Psoas muscle (tissue), 8 donors: ENCODE measurements around the gene PPP1R2C. TPM values are rescaled to one million over a fixed set of nuclear protein-coding genes. Genes with fewer than 3 reads are reported as not detected.

ENCODE experiments used
- ATAC-seq, 4 donors: fragments of 200-7000 bp; cut with Tn5 transposase; one replicate each; pipeline ENCODE4 v1.9.1; 2020; ENCODE audit warnings: moderate library complexity in 3 of 4, mild to moderate bottlenecking in 2 of 4
- DNase-seq, 2 donors: peaks; one replicate each; pipeline ENCODE4 v3.0.0-alpha.2; 2020
- H3K27ac ChIP-seq: fragments of 200-600 bp; one replicate; pipeline ENCODE4 v1.8.0; 2022
- H3K27me3 ChIP-seq, 3 donors: fragments of 200-600 bp in 1 of 3; one replicate each; pipeline versions ENCODE4 v1.6.1 to v1.8.0; 2013 to 2022; ENCODE audit warnings: low read length in 2 of 3, mild to moderate bottlenecking in 2 of 3, moderate library complexity in 1 of 3; ENCODE audit not compliant: insufficient read depth in 3 of 3
- H3K36me3 ChIP-seq, 2 donors: fragments of 200-600 bp in 1 of 2; one replicate each; pipeline versions ENCODE4 v1.6.1 to v1.8.0; 2013 to 2022; ENCODE audit warnings: low read depth in 1 of 2, mild to moderate bottlenecking in 1 of 2, moderate library complexity in 1 of 2; ENCODE audit not compliant: insufficient read depth in 1 of 2
- H3K4me1 ChIP-seq: fragments of 200-600 bp; one replicate; pipeline ENCODE4 v1.8.0; 2022
- H3K4me3 ChIP-seq: fragments of 200-600 bp; one replicate; pipeline ENCODE4 v1.8.0; 2022; ENCODE audit warnings: mild to moderate bottlenecking
- H3K9me3 ChIP-seq: fragments of 200-600 bp; one replicate; pipeline ENCODE4 v1.8.0; 2022
- CTCF ChIP-seq: fragments of 200-600 bp; IDR thresholded peaks from one replicate; pipeline ENCODE4 v1.8.0; 2022; ENCODE audit warnings: antibody characterized with exemption
- WGBS, 3 donors: extraction: QIAGEN DNeasy Blood & Tissue Kit; methylation state at CpG; one replicate each; pipeline versions ENCODE4 v1.1.6 to v1.1.7; 2013; 5-methylcytosine and 5-hydroxymethylcytosine counted together
- intact Hi-C, 2 donors: fragments of 100-400 bp; cut with DNase I; formaldehyde crosslinking; loops; one replicate each; pipeline versions ENCODE4 v1.11.0 to v1.14.2; 2022
- polyA plus RNA-seq, 3 donors: library from polyadenylated mRNA; stranded (reverse); fragments of 200-250 nt; gene quantifications; one replicate each; pipeline ENCODE4 v1.2.3, GENCODE V29; 2013
- total RNA-seq, 4 donors: library from RNA; stranded (reverse); fragmentation: NEBNext Ultra II Directional in 2 of 4; extraction: Animal tissue kit (Norgen Biotek cat#: 25700) in 2 of 4; gene quantifications; one replicate each; pipeline versions ENCODE4 v1.2.1 to v1.2.4, GENCODE V29; 2021 to 2023
- donor health status: healthy with polysubstance abuse.
- donor health status: DM: no; HTN: no; CAD: no; lungs with moderate emphysema.
- donor health status: Bipolar disorder and iron deficiency.
- donor health status: healthy.
- donor health status: DM: yes; HTN: yes; CAD: no.
- donor health status: DM: no; HTN: no; CAD: no.
- donor health status: DM: no; HTN: no; CAD: no.
- donor health status: DM: yes; HTN: yes; CAD: no.

The PPP1R2C gene
- total and polyA plus RNA-seq, 7 donors: not detected

GRCh38 chrX:42804524-42804923 lies 26.6 kb upstream of the PPP1R2C start:
- no peaks in the 10 kb centered on the region for H3K36me3 ChIP-seq
- H3K4me3 ChIP-seq: no peak overlapping the region
- WGBS, 3 donors: 24 to 54% (median 45%) methylated on average over 2 of the region's 2 CpGs
- no peaks in the 10 kb centered on the region for H3K4me1 ChIP-seq
- ATAC-seq (no peak), DNase-seq (no peak)
- intact Hi-C loops: no loop called here
- no peak for TF ChIP-seq CTCF
- peaks cover 0 to 17% (median 0%) of the 10 kb centered on the region in 3 donors for H3K27me3 ChIP-seq
- H3K27ac ChIP-seq: no peak overlapping the region
- H3K9me3 ChIP-seq: peaks cover 4% of the 10 kb centered on the region

- no peak for TF ChIP-seq CTCF
Observed at GRCh38 chrX:42803320-42803719, 25.4 kb upstream of the PPP1R2C start.

GRCh38 chrX:42797651-42798269 lies 19.8 kb upstream of the PPP1R2C start:
- intact Hi-C loops: no loop called here
- Histone ChIP-seq H3K27ac (no peak overlapping the region), H3K27me3 (peaks cover 0 to 6% (median 0%) of the 10 kb centered on the region in 3 donors), H3K4me1 (no peaks in the 10 kb centered on the region), H3K36me3 (no peaks in the 10 kb centered on the region), H3K9me3 (peaks cover 8% of the 10 kb centered on the region), H3K4me3 (no peak overlapping the region)
- DNase-seq (no peak), ATAC-seq (no peak)
- no peak for TF ChIP-seq CTCF
- WGBS, 3 donors: 69 to 72% (median 71%) methylated on average over 9 of the region's 9 CpGs

More at GRCh38 chrX:42803320-42803719, 25.4 kb upstream of the PPP1R2C start:
- ATAC-seq (no peak), DNase-seq (no peak)
- no peak overlapping the region for H3K27ac ChIP-seq
- peaks cover 7% of the 10 kb centered on the region for H3K9me3 ChIP-seq
- no peaks in the 10 kb centered on the region for H3K36me3 ChIP-seq
- H3K4me3 ChIP-seq: no peak overlapping the region
- intact Hi-C loops: no loop called here
- no peaks in the 10 kb centered on the region for H3K4me1 ChIP-seq
- WGBS, 3 donors: 63 to 74% (median 66%) methylated on average over 2 of the region's 2 CpGs
- peaks cover 0 to 17% (median 0%) of the 10 kb centered on the region in 3 donors for H3K27me3 ChIP-seq

GRCh38 chrX:42783451-42783850 lies 5.5 kb upstream of the PPP1R2C start:
- DNase-seq (no peak), ATAC-seq (no peak)
- H3K9me3 ChIP-seq: no peaks in the 10 kb centered on the region
- peaks cover 0 to 18% (median 0%) of the 10 kb centered on the region in 3 donors for H3K27me3 ChIP-seq
- H3K27ac ChIP-seq: no peak overlapping the region
- H3K4me3 ChIP-seq: no peak overlapping the region
- TF ChIP-seq CTCF: no peak
- H3K4me1 ChIP-seq: no peaks in the 10 kb centered on the region
- intact Hi-C loops: no loop called here
- H3K36me3 ChIP-seq: no peaks in the 10 kb centered on the region

GRCh38 chrX:42776195-42776594 lies 1.8 kb downstream of the PPP1R2C start:
- ATAC-seq: no peak
- H3K4me1 ChIP-seq: no peaks in the 10 kb centered on the region
- H3K4me3 ChIP-seq: no peak overlapping the region
- TF ChIP-seq CTCF: no peak
- no peak overlapping the region for H3K27ac ChIP-seq
- peaks cover 0 to 8% (median 0%) of the 10 kb centered on the region in 3 donors for H3K27me3 ChIP-seq
- 48 to 63% (median 57%) methylated on average over 3 of the region's 3 CpGs for WGBS, 3 donors
- H3K9me3 ChIP-seq: no peaks in the 10 kb centered on the region
- DNase-seq: no peak
- H3K36me3 ChIP-seq: no peaks in the 10 kb centered on the region
- intact Hi-C loops: no loop called here
